T-cell (primary cell): ENCODE data around the gene RAB22A. TPM values are rescaled to one million over a fixed set of nuclear protein-coding genes. Genes with fewer than 3 reads are reported as not detected.

Experiments used
- ATAC-seq, 4 experiments: fragments of 200-7000 bp in 3 of 4; fragments of 150-1000 bp in 1 of 4; cut with Tn5 transposase; replicated peaks in 1 of 4; 1 replicate in 3 of 4; 2 replicates in 1 of 4; pipeline ENCODE4 v1.10.0; 2021; ENCODE audit warnings: moderate library complexity in 3 of 4, mild to moderate bottlenecking in 2 of 4, moderate number of reproducible peaks in 1 of 4
- CTCF ChIA-PET, 2 donors: fragments of 300-600 bp; sonication (Branson Sonifier 250); formaldehyde crosslinking; loops; one replicate each; lab custom pipeline; 2022; ENCODE audit warnings: antibody characterized with exemption in 2 of 2; lab: Charles Lee
- POLR2A ChIA-PET, 2 donors: fragments of 300-600 bp; sonication (Branson Sonifier 250); formaldehyde crosslinking; loops; one replicate each; lab custom pipeline; 2022; ENCODE audit warnings: antibody characterized with exemption in 2 of 2; lab: Charles Lee
- DNase-seq, 35 experiments: peaks; one replicate each; pipeline versions ENCODE4 v3.0.0 to v3.0.0-alpha.2; 2013 to 2023
- H3K27ac ChIP-seq: one replicate; pipeline ENCODE4 v1.5.1; 2013; ENCODE audit warnings: low read length
- H3K27me3 ChIP-seq, 2 experiments: replicated peaks in 1 of 2; 1 replicate in 1 of 2; 2 replicates in 1 of 2; pipeline versions ENCODE4 v1.6.1 to v1.7.0; 2013; ENCODE audit warnings: low read length in 1 of 2, mixed read lengths in 1 of 2; ENCODE audit not compliant: control insufficient read depth in 2 of 2, insufficient read depth in 2 of 2; ENCODE audit errors: extremely low read depth in 1 of 2
- H3K36me3 ChIP-seq, 2 donors: 1 replicate in 1 of 2; 2 replicates in 1 of 2; pipeline versions ENCODE4 v1.6.1 to v1.7.0; 2013; ENCODE audit warnings: low read length in 1 of 2; ENCODE audit not compliant: control insufficient read depth in 2 of 2, insufficient read depth in 1 of 2; ENCODE audit errors: extremely low read depth in 1 of 2
- H3K4me1 ChIP-seq, 2 experiments: 1 replicate in 1 of 2; 2 replicates in 1 of 2; pipeline versions ENCODE4 v1.6.1 to v1.7.0; 2013; ENCODE audit warnings: low read length in 2 of 2, mixed read lengths in 1 of 2; ENCODE audit not compliant: insufficient read depth in 2 of 2, control insufficient read depth in 1 of 2; ENCODE audit errors: extremely low read depth in 1 of 2
- H3K4me3 ChIP-seq, 2 donors: 1 replicate in 1 of 2; 2 replicates in 1 of 2; pipeline versions ENCODE4 v1.5.1 to v1.7.0; 2013; ENCODE audit warnings: mild to moderate bottlenecking in 2 of 2, low read length in 1 of 2, moderate library complexity in 1 of 2; ENCODE audit not compliant: control insufficient read depth in 1 of 2; ENCODE audit errors: extremely low read depth in 1 of 2
- H3K9me3 ChIP-seq: 2 replicates; pipeline ENCODE4 v1.7.0; 2013
- H3K27ac Mint-ChIP-seq, 2 donors: one replicate each; pipeline ENCODE4 v1.8.0; 2020 to 2021; ENCODE audit warnings: mild to moderate bottlenecking in 2 of 2, mixed read lengths in 2 of 2
- H3K27me3 Mint-ChIP-seq, 2 donors: one replicate each; pipeline ENCODE4 v1.8.0; 2021 to 2022; ENCODE audit warnings: mixed read lengths in 2 of 2
- H3K36me3 Mint-ChIP-seq: one replicate; pipeline ENCODE4 v1.8.0; 2021; ENCODE audit warnings: mixed read lengths
- H3K4me1 Mint-ChIP-seq, 3 donors: one replicate each; pipeline ENCODE4 v1.8.0; 2020 to 2022; ENCODE audit warnings: mixed read lengths in 3 of 3, mild to moderate bottlenecking in 1 of 3
- H3K4me3 Mint-ChIP-seq, 3 donors: one replicate each; pipeline ENCODE4 v1.8.0; 2020 to 2022; ENCODE audit warnings: mild to moderate bottlenecking in 3 of 3, mixed read lengths in 3 of 3, moderate library complexity in 3 of 3
- H3K9me3 Mint-ChIP-seq, 3 donors: one replicate each; pipeline ENCODE4 v1.8.0; 2020 to 2022; ENCODE audit warnings: mixed read lengths in 3 of 3
- WGBS: methylation state at CpG from one replicate; pipeline ENCODE4 v1.1.5; 2013; ENCODE audit warnings: missing lambda C conversion rate; ENCODE audit not compliant: insufficient coverage; 5-methylcytosine and 5-hydroxymethylcytosine counted together
- total RNA-seq, 35 experiments: library from RNA in 6 of 35; stranded (reverse) in 6 of 35; fragments of 120-200 nt in 1 of 35; gene quantifications; one replicate each; pipeline versions ENCODE4 v1.2.1 to v1.2.4 and lab custom pipeline; 2013 to 2026

Gene RAB22A
- total RNA-seq, 5 donors from 2014 or later (not counting 1 experiment from before 2014, with no cell fraction given) = 15.3 to 23.0 (median 20.4) TPM

- Mint-ChIP-seq H3K4me1 (no peaks in the 10 kb centered on the region), H3K9me3 (peaks cover 5 to 17% (median 9%) of the 10 kb centered on the region in 3 donors), H3K4me3 (no peak overlapping the region), H3K27me3 (peaks cover 37 to 38% of the 10 kb centered on the region in 2 donors), H3K36me3 (peaks cover 9% of the 10 kb centered on the region), H3K27ac (no peak overlapping the region)
- no CpG with 5 or more reads among the region's 3 CpGs for WGBS
- POLR2A ChIA-PET = no interaction called here
- ATAC-seq (no peak), DNase-seq (no peak)
- Histone ChIP-seq H3K27me3 (peaks cover 0 to 13% of the 10 kb centered on the region in 2 experiments), H3K27ac (no peak overlapping the region), H3K4me3 (no peak overlapping the region), H3K36me3 (no peaks in the 10 kb centered on the region), H3K9me3 (no peaks in the 10 kb centered on the region), H3K4me1 (no peaks in the 10 kb centered on the region)
- CTCF ChIA-PET = no interaction called here
These were observed 69.2 kb downstream of the RAB22A start for GRCh38 chr20:58378704-58379103.

DNA sequence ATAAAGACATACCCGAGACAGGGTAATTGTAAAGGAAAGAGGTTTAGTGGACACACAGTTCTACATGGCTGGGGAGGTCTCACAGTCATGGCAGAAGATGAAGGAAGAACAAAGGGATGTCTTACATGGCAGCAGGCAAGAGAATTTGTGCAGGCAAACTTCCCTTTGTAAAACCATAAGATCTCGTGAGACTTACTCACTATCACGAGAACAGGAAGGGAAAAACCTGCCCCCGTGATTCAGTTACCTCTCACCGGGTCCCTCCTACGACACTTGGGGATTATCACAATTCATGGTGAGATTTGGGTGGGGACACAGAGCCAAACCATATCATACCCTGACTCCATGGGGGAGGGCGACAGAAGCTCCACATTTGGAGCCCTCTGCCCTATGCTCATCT is 72.1 kb downstream of the RAB22A start:
- no peak overlapping the region for H3K27ac ChIP-seq
- no peak overlapping the region for H3K4me3 Mint-ChIP-seq
- POLR2A ChIA-PET = no interaction called here
- H3K9me3 ChIP-seq = no peaks in the 10 kb centered on the region
- no peak overlapping the region for H3K4me3 ChIP-seq
- ATAC-seq = no peak
- H3K36me3 ChIP-seq = no peaks in the 10 kb centered on the region
- peaks cover 36 to 39% of the 10 kb centered on the region in 2 donors for H3K27me3 Mint-ChIP-seq
- WGBS = no CpG with 5 or more reads among the region's 7 CpGs
- peaks cover 5 to 17% (median 9%) of the 10 kb centered on the region in 3 donors for H3K9me3 Mint-ChIP-seq
- no peaks in the 10 kb centered on the region for H3K4me1 ChIP-seq
- CTCF ChIA-PET = no interaction called here
- H3K27ac Mint-ChIP-seq = no peak overlapping the region
- peaks cover 0 to 27% of the 10 kb centered on the region in 2 experiments for H3K27me3 ChIP-seq
- peaks cover 9% of the 10 kb centered on the region for H3K36me3 Mint-ChIP-seq
- DNase-seq = no peak
- H3K4me1 Mint-ChIP-seq = no peaks in the 10 kb centered on the region

DNA sequence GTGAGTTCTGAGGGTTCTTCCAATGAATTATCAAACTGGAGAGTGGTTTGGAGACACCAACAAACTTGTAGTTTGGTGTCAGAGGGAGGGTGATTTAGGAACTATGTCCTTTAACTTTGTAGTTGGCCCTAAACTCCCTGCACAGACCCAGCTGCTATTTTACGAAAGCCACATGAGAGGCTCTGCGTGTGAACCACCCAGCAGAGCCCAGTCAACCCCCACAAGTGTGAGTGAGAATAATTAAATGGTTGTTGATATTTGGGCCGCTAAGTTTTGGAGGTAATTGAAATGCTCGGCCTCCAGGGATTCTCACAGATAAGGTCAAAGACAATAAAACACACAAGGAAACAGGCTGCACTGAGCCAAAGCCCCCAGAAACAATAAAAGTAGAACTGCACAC is 72.6 kb downstream of the RAB22A start:
- peaks cover 0 to 27% of the 10 kb centered on the region in 2 experiments for H3K27me3 ChIP-seq
- H3K4me3 ChIP-seq = no peak overlapping the region
- no peak overlapping the region for H3K27ac Mint-ChIP-seq
- CTCF ChIA-PET = no interaction called here
- DNase-seq (no peak), ATAC-seq (no peak)
- WGBS = no CpG with 5 or more reads among the region's 4 CpGs
- no peaks in the 10 kb centered on the region for H3K9me3 ChIP-seq
- H3K4me1 ChIP-seq = no peaks in the 10 kb centered on the region
- H3K36me3 ChIP-seq = no peaks in the 10 kb centered on the region
- no peak overlapping the region for H3K4me3 Mint-ChIP-seq
- POLR2A ChIA-PET = interaction anchor here in 1 of 2 donors (0.5 kb wide), 1 partner anchor 36 kb away, joined by 8 read pairs; no protein-coding TSS in a partner anchor
- no peak overlapping the region for H3K27ac ChIP-seq
- peaks cover 34 to 38% of the 10 kb centered on the region in 2 donors for H3K27me3 Mint-ChIP-seq
- H3K36me3 Mint-ChIP-seq = peaks cover 9% of the 10 kb centered on the region
- H3K9me3 Mint-ChIP-seq = peaks cover 5 to 17% (median 9%) of the 10 kb centered on the region in 3 donors
- H3K4me1 Mint-ChIP-seq = peaks cover 0 to 2% (median 0%) of the 10 kb centered on the region in 3 donors

GRCh38 chr20:58384821-58385220 is 75.3 kb downstream of the RAB22A start:
- H3K27ac Mint-ChIP-seq = no peak overlapping the region
- Histone ChIP-seq H3K4me3 (no peak overlapping the region), H3K9me3 (no peaks in the 10 kb centered on the region), H3K27ac (no peak overlapping the region), H3K27me3 (peaks cover 0 to 23% of the 10 kb centered on the region in 2 experiments), H3K36me3 (no peaks in the 10 kb centered on the region), H3K4me1 (peaks cover under 1 to 3% of the 10 kb centered on the region in 2 experiments)
- POLR2A ChIA-PET = no interaction called here
- peaks cover 9% of the 10 kb centered on the region for H3K36me3 Mint-ChIP-seq
- peaks cover 2 to 12% (median 3%) of the 10 kb centered on the region in 3 donors for H3K4me1 Mint-ChIP-seq
- H3K9me3 Mint-ChIP-seq = peaks cover 5 to 17% (median 9%) of the 10 kb centered on the region in 3 donors
- H3K27me3 Mint-ChIP-seq = peaks cover 16 to 25% of the 10 kb centered on the region in 2 donors
- CTCF ChIA-PET = no interaction called here
- no peak overlapping the region for H3K4me3 Mint-ChIP-seq
- no peak for DNase-seq
- WGBS = 93% methylated on average over 3 of the region's 5 CpGs
- ATAC-seq = no peak

GRCh38 chr20:58388028-58388601 is 78.6 kb downstream of the RAB22A start:
- Histone ChIP-seq H3K27me3 (peaks cover 0 to 14% of the 10 kb centered on the region in 2 experiments), H3K4me1 (peaks cover 17 to 31% of the 10 kb centered on the region in 2 experiments), H3K9me3 (no peaks in the 10 kb centered on the region), H3K27ac (peak overlapping the region; percentile 91), H3K36me3 (peaks cover 0 to 9% of the 10 kb centered on the region in 2 donors), H3K4me3 (peak overlapping the region in 1 of 2 donors; percentile 54)
- Mint-ChIP-seq H3K4me3 (peak overlapping the region in 2 of 3 donors; percentile 10 to 82), H3K4me1 (peaks cover 34 to 44% (median 36%) of the 10 kb centered on the region in 3 donors), H3K27me3 (peaks cover 5 to 8% of the 10 kb centered on the region in 2 donors), H3K36me3 (peaks cover 16% of the 10 kb centered on the region), H3K27ac (peak overlapping the region; percentile 46 to 55), H3K9me3 (no peaks in the 10 kb centered on the region)
- ChIA-PET POLR2A (interaction anchor here (0.7 to 1.6 kb wide), 5 partner anchors 10 to 264 kb away, joined by 4 to 21 read pairs (median 4); no protein-coding TSS in a partner anchor), CTCF (interaction anchor here in 1 of 2 donors (0.7 to 1.5 kb wide), 5 partner anchors 27 to 153 kb away, joined by 3 to 8 read pairs (median 4); no protein-coding TSS in a partner anchor)
- DNase-seq = no peak
- WGBS = no CpG with 5 or more reads among the region's 4 CpGs
- no peak for ATAC-seq

- Mint-ChIP-seq H3K27ac (peak within 1 kb of the TSS; percentile 92 to 93), H3K9me3 (no peaks in the 10 kb centered on the region), H3K4me1 (peaks cover 40 to 52% (median 44%) of the 10 kb centered on the region in 3 donors), H3K27me3 (peaks cover 3 to 5% of the 10 kb centered on the region in 2 donors), H3K4me3 (peak within 1 kb of the TSS; percentile 82 to 94 (median 91)), H3K36me3 (peaks cover 17% of the 10 kb centered on the region)
- ChIA-PET CTCF (interaction anchor here in 1 of 2 donors (0.7 to 1.5 kb wide), 9 partner anchors 19 to 263 kb away, joined by 3 to 8 read pairs (median 4); partner anchors contain the start of gene STX16), POLR2A (interaction anchor here (0.6 to 1.6 kb wide), 15 partner anchors 9 to 1995 kb away, joined by 3 to 22 read pairs (median 4); partner anchors contain the start of genes FAM217B (in 1 of the 2), PPP1R3D (in 1 of the 2) and RAB22A (in 1 of the 2))
- Histone ChIP-seq H3K9me3 (no peaks in the 10 kb centered on the region), H3K4me1 (peaks cover 19 to 32% of the 10 kb centered on the region in 2 experiments), H3K4me3 (peak within 1 kb of the TSS; percentile 80 to 92), H3K27ac (peak within 1 kb of the TSS; percentile 99), H3K36me3 (peaks cover 0 to 11% of the 10 kb centered on the region in 2 donors), H3K27me3 (peaks cover 0 to 12% of the 10 kb centered on the region in 2 experiments)
- DNase-seq = peak; percentile 91 to 99 (median 96)
- ATAC-seq = peak; percentile 97 to 99 (median 99)
- WGBS = under 1% methylated on average over 45 of the region's 51 CpGs
These were observed 79.4 kb downstream of the RAB22A start, which contains the start of gene VAPB for GRCh38 chr20:58388882-58389323. Gene VAPB (plus strand): TSS chr20:58389229. CDS start chr20:58389460, 231 bp downstream.
